DND-41 (cell line): ENCODE data around the gene ZNF735.

Experiments used
- ATAC-seq: fragments of 200-7000 bp; cut with Tn5 transposase; 3 replicates; pipeline ENCODE4 v1.9.1; 2021; ENCODE audit warnings: low read depth; ENCODE audit not compliant: insufficient read depth
- DNase-seq: peaks from one replicate; pipeline ENCODE4 v3.0.0-alpha.2; 2020
- H2AFZ ChIP-seq: 2 replicates; pipeline ENCODE4 v1.6.0; 2012; ENCODE audit warnings: low read depth, low read length
- H3K27ac ChIP-seq: 2 replicates; pipeline ENCODE4 v1.5.1; 2012; ENCODE audit warnings: low read length, inconsistent platforms
- H3K27me3 ChIP-seq: fragments of 200-600 bp; sonication (generic); 2 replicates; pipeline ENCODE4 v1.6.0; 2012; ENCODE audit warnings: low read length, mild to moderate bottlenecking, inconsistent platforms; ENCODE audit not compliant: insufficient read depth, poor library complexity
- H3K36me3 ChIP-seq: 2 replicates; pipeline ENCODE4 v1.5.1; 2012; ENCODE audit warnings: low read length, inconsistent platforms; ENCODE audit not compliant: insufficient read depth
- H3K4me1 ChIP-seq: 2 replicates; pipeline ENCODE4 v1.5.1; 2012; ENCODE audit warnings: mild to moderate bottlenecking, low read length; ENCODE audit not compliant: insufficient read depth
- H3K4me2 ChIP-seq: 2 replicates; pipeline ENCODE4 v1.6.0; 2012; ENCODE audit warnings: mild to moderate bottlenecking, moderate library complexity, low read length, inconsistent platforms; ENCODE audit not compliant: insufficient read depth
- H3K4me3 ChIP-seq, 2 experiments: fragments of 200-600 bp in 1 of 2; shearing (Covaris generic) in 1 of 2; 2 replicates each; pipeline ENCODE4 v1.5.1; 2012 to 2016; ENCODE audit warnings: inconsistent platforms in 2 of 2, low read length in 2 of 2, mild to moderate bottlenecking in 2 of 2, low read depth in 1 of 2, moderate library complexity in 1 of 2
- H3K79me2 ChIP-seq: 2 replicates; pipeline ENCODE4 v1.6.0; 2012; ENCODE audit warnings: low read length, inconsistent platforms; ENCODE audit not compliant: insufficient read depth
- H3K9ac ChIP-seq: 2 replicates; pipeline ENCODE4 v1.6.0; 2012; ENCODE audit warnings: low read depth, mild to moderate bottlenecking, inconsistent platforms, low read length, moderate library complexity
- H3K9me3 ChIP-seq: 2 replicates; pipeline ENCODE4 v1.5.1; 2012; ENCODE audit warnings: low read length, moderate library complexity, mild to moderate bottlenecking, inconsistent platforms; ENCODE audit not compliant: insufficient read depth, severe bottlenecking
- H4K20me1 ChIP-seq: 2 replicates; pipeline ENCODE4 v1.6.0; 2012; ENCODE audit warnings: low read length; ENCODE audit not compliant: insufficient read depth
- EZH2 ChIP-seq: IDR thresholded peaks from 3 replicates; pipeline ENCODE4 v1.6.1; 2012; ENCODE audit warnings: borderline replicate concordance, low read depth, mild to moderate bottlenecking, moderate library complexity, low read length, inconsistent platforms; ENCODE audit not compliant: severe bottlenecking
- TF ChIP-seq, protein P1 (sequence below): IDR thresholded peaks from 2 replicates; pipeline ENCODE4 v1.5.1; 2012; ENCODE audit warnings: borderline replicate concordance, low read length, moderate library complexity, mild to moderate bottlenecking; ENCODE audit not compliant: poor library complexity, severe bottlenecking; ENCODE audit errors: extremely low read depth

ZNF735 gene

DNA sequence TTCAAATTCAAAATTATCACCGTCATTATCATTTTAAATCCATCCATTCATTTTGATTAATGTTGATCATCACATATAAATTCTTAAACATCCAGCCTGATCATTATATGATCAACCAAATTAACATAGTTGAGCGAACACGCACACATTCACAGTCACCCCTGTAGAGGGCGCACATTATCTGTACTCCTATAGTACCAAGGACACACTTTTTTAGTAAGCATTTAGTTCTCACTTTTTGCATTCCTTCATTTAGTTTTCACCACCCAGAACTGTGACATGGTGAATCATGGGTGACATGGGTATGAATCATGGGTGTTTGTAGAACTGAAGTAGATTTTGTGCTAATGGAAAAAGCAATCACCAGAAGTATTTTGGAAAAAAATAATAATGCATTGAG lies 26.0 kb upstream of the ZNF735 start:
- Histone ChIP-seq H3K9me3 (peaks cover 23% of the 10 kb centered on the region), H3K79me2 (no peaks in the 10 kb centered on the region), H2AFZ (no peak overlapping the region), H3K4me2 (no peak overlapping the region), H3K4me3 (no peak overlapping the region), H3K4me1 (no peaks in the 10 kb centered on the region), H3K27ac (no peak overlapping the region), H3K27me3 (no peaks in the 10 kb centered on the region), H3K36me3 (no peaks in the 10 kb centered on the region), H4K20me1 (no peaks in the 10 kb centered on the region), H3K9ac (no peak overlapping the region)
- TF ChIP-seq EZH2, result no peak
- TF ChIP-seq, protein P1, sequence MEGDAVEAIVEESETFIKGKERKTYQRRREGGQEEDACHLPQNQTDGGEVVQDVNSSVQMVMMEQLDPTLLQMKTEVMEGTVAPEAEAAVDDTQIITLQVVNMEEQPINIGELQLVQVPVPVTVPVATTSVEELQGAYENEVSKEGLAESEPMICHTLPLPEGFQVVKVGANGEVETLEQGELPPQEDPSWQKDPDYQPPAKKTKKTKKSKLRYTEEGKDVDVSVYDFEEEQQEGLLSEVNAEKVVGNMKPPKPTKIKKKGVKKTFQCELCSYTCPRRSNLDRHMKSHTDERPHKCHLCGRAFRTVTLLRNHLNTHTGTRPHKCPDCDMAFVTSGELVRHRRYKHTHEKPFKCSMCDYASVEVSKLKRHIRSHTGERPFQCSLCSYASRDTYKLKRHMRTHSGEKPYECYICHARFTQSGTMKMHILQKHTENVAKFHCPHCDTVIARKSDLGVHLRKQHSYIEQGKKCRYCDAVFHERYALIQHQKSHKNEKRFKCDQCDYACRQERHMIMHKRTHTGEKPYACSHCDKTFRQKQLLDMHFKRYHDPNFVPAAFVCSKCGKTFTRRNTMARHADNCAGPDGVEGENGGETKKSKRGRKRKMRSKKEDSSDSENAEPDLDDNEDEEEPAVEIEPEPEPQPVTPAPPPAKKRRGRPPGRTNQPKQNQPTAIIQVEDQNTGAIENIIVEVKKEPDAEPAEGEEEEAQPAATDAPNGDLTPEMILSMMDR, result peak; percentile 45
- ATAC-seq (no peak), DNase-seq (no peak)

DNA sequence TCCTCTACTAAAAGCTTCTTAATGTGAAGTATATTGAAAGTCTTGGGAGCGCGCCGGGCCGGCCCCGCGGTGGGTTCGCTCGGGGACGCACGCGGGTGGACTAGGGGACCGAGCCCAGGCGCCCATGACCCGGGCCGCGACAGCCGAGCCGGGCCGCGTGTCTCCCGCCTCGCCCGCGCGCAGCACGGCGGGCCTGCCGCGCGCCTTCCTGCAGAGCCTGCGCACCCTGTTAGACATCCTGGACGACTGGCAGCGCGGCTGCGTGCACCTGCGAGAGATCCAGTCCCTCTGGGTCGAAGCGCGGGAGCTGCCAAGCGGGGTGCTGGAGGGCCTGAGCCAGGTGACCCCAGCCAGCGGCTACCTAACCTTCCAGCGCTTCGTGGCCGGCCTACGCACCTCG lies 25.4 kb upstream of the ZNF735 start:
- H3K27ac ChIP-seq, result no peak overlapping the region
- no peak overlapping the region for H3K4me3 ChIP-seq
- ATAC-seq (no peak), DNase-seq (no peak)
- H3K4me2 ChIP-seq, result no peak overlapping the region
- no peaks in the 10 kb centered on the region for H3K4me1 ChIP-seq
- no peaks in the 10 kb centered on the region for H3K27me3 ChIP-seq
- H4K20me1 ChIP-seq, result no peaks in the 10 kb centered on the region
- TF ChIP-seq, protein P1, result no peak
- no peak for TF ChIP-seq EZH2
- H3K9me3 ChIP-seq, result peaks cover 23% of the 10 kb centered on the region
- no peaks in the 10 kb centered on the region for H3K36me3 ChIP-seq
- H3K9ac ChIP-seq, result no peak overlapping the region
- H2AFZ ChIP-seq, result no peak overlapping the region
- no peaks in the 10 kb centered on the region for H3K79me2 ChIP-seq

- H3K4me1 ChIP-seq, result no peaks in the 10 kb centered on the region
- DNase-seq, result no peak
- no peaks in the 10 kb centered on the region for H3K79me2 ChIP-seq
- ATAC-seq, result no peak
- no peaks in the 10 kb centered on the region for H4K20me1 ChIP-seq
- H2AFZ ChIP-seq, result no peak overlapping the region
- H3K9me3 ChIP-seq, result peaks cover 23% of the 10 kb centered on the region
- H3K9ac ChIP-seq, result no peak overlapping the region
- no peaks in the 10 kb centered on the region for H3K36me3 ChIP-seq
- no peak overlapping the region for H3K27ac ChIP-seq
- TF ChIP-seq EZH2, result no peak
- TF ChIP-seq, protein P1, result no peak
- H3K27me3 ChIP-seq, result no peaks in the 10 kb centered on the region
- H3K4me2 ChIP-seq, result no peak overlapping the region
- H3K4me3 ChIP-seq, result no peak overlapping the region
These were observed 24.8 kb upstream of the ZNF735 start for GRCh38 chr7:64182036-64182790.
